ENCODE results near the gene ROS1.

DNA sequence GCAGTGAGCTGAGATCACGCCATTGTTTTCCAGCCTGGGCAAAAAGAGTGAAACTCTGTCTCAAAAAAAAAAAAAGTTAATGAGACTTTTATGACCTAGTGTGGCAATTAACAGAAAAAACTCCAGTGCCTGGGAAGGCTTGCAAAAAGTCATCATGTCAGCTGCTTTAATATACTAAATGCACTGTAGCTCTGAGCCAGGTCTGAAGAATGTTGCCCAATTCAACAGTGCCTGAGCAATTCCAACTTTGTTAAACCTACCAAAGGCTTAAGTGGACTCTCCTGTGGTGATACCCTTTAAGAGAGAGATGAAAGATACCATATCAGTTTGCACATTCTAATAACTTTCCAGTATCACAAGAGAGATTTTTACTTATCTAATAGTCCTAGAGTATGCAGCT, 6.5 kb upstream of the ROS1 start:
- TF ChIP-seq, protein P1, sequence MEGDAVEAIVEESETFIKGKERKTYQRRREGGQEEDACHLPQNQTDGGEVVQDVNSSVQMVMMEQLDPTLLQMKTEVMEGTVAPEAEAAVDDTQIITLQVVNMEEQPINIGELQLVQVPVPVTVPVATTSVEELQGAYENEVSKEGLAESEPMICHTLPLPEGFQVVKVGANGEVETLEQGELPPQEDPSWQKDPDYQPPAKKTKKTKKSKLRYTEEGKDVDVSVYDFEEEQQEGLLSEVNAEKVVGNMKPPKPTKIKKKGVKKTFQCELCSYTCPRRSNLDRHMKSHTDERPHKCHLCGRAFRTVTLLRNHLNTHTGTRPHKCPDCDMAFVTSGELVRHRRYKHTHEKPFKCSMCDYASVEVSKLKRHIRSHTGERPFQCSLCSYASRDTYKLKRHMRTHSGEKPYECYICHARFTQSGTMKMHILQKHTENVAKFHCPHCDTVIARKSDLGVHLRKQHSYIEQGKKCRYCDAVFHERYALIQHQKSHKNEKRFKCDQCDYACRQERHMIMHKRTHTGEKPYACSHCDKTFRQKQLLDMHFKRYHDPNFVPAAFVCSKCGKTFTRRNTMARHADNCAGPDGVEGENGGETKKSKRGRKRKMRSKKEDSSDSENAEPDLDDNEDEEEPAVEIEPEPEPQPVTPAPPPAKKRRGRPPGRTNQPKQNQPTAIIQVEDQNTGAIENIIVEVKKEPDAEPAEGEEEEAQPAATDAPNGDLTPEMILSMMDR (conservative IDR thresholded peaks at IDR 0.05 in 1 of 2, IDR thresholded peaks at IDR 0.05 in 1 of 2; ENCODE audit: extremely low read depth in 1 of 2, insufficient read depth in 1 of 2, low read depth in 1 of 2, low read length in 2 of 2): no peak
- no peak for TF ChIP-seq EZH2 (IDR thresholded peaks at IDR 0.05; ENCODE audit: borderline replicate concordance, low read length)

All from mammary epithelial cell (primary cell).